CD4-positive, alpha-beta T cell treated with Interleukin-17A for 4 hours (primary cell): ENCODE measurements around the gene MAN2B1.

Experiments used
- DNase-seq: peaks from one replicate; pipeline ENCODE4 v3.0.0-alpha.2; 2020; ENCODE audit warnings: mixed read lengths

The MAN2B1 gene

GRCh38 chr19:12610540-12611360 lies 55.8 kb downstream of the MAN2B1 start, which contains the start of the genes ZNF490 and ZNF791:
Gene ZNF490 (minus strand): TSS chr19:12610813. CDS start chr19:12610680, 133 bp downstream.
Gene ZNF791 (plus strand): TSS chr19:12610920. CDS start chr19:12611080, 160 bp downstream.
- peak; percentile 96 for DNase-seq

GRCh38 chr19:12607631-12608030 lies 58.9 kb downstream of the MAN2B1 start:
- DNase-seq, result no peak

- no peak for DNase-seq
Measured at GRCh38 chr19:12606796-12607195, 59.7 kb downstream of the MAN2B1 start.

- DNase-seq, result peak; percentile 55
Measured at GRCh38 chr19:12603714-12604113, 62.8 kb downstream of the MAN2B1 start.

- no peak for DNase-seq
Measured at GRCh38 chr19:12597594-12597993, 68.9 kb downstream of the MAN2B1 start.

- DNase-seq, result no peak
Measured at GRCh38 chr19:12596927-12597548, 69.5 kb downstream of the MAN2B1 start.
